Large intestine (tissue), 3 donors: Measurements from ENCODE around the gene CEMIP2. TPM values are rescaled to one million over a fixed set of nuclear protein-coding genes. Genes with fewer than 3 reads are reported as not detected.

ENCODE experiments used
- DNase-seq, 2 donors: peaks; one replicate each; pipeline versions ENCODE4 v3.0.0 to v3.0.0-alpha.2; 2013
- H3K27ac ChIP-seq: one replicate; pipeline ENCODE4 v1.5.1; 2013; ENCODE audit warnings: low read length
- H3K27me3 ChIP-seq: 2 replicates; pipeline ENCODE4 v1.6.1; 2013; ENCODE audit warnings: low read length; ENCODE audit not compliant: control insufficient read depth, insufficient read depth
- H3K36me3 ChIP-seq: 2 replicates; pipeline ENCODE4 v1.6.1; 2013; ENCODE audit warnings: low read length; ENCODE audit not compliant: control insufficient read depth, insufficient read depth
- H3K4me1 ChIP-seq: one replicate; pipeline ENCODE4 v1.6.1; 2013; ENCODE audit warnings: low read length; ENCODE audit not compliant: control insufficient read depth, insufficient read depth
- H3K4me3 ChIP-seq: one replicate; pipeline ENCODE4 v1.5.1; 2013; ENCODE audit warnings: low read length
- H3K9me3 ChIP-seq: one replicate; pipeline ENCODE4 v1.6.1; 2013; ENCODE audit warnings: mild to moderate bottlenecking, low read depth, low read length, moderate library complexity; ENCODE audit not compliant: control insufficient read depth
- WGBS: methylation state at CpG from one replicate; pipeline ENCODE4 v1.1.5; 2013; ENCODE audit warnings: low lambda C conversion rate; ENCODE audit not compliant: insufficient coverage; 5-methylcytosine and 5-hydroxymethylcytosine counted together
- polyA plus RNA-seq: library from polyadenylated mRNA; unstranded; fragments of 120-200 nt; gene quantifications from one replicate; pipeline ENCODE4 v1.2.1, GENCODE V29; 2013

CEMIP2 gene
- polyA plus RNA-seq, 1 donor, result 41.9 TPM

DNA sequence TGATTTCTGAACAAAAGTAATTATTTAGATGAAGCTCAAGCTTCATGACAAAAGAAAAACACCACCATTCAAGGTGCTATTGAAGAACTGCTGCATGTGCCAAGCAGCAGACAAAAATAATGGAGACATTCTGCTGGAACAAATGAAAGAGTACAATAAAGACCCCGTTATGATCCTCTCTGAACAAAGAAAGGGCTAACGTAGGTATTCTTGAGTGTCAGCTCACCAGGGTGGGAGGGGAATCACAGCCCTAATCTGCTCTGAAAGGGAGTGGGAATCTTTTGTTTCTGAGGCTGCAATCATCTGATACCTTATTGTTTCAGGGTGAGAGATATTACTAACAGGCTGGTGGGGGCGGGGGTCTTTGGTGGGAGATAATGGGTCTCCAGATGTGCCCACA is 15.4 kb downstream of the CEMIP2 start:
- no CpG with 5 or more reads among the region's 3 CpGs for WGBS
- H3K27me3 ChIP-seq, result no peaks in the 10 kb centered on the region
- no peak overlapping the region for H3K4me3 ChIP-seq
- H3K27ac ChIP-seq, result no peak overlapping the region
- H3K4me1 ChIP-seq, result peaks cover 9% of the 10 kb centered on the region
- no peaks in the 10 kb centered on the region for H3K9me3 ChIP-seq
- H3K36me3 ChIP-seq, result peaks cover 13% of the 10 kb centered on the region
- DNase-seq, result no peak

DNA sequence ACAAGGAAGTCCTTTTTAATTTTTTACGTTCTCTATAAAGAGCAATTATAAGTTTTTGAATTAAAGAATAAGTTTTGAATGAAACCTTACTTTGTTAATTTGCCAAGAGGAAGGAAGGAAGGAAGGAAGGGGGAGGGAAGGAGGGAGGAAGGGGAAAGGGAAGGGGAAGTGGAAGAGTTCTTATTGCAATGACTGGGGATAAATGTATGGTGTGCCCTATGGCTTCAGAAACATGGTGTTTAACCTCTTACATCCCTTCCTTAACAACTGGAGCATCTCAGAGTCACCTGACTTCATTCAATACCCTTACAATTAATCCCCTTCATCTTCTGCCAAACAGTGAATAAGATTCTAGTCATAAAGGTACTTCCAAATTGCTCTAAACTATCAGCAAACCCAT is 16.0 kb downstream of the CEMIP2 start:
- Histone ChIP-seq H3K27ac (no peak overlapping the region), H3K27me3 (no peaks in the 10 kb centered on the region), H3K9me3 (no peaks in the 10 kb centered on the region), H3K4me3 (no peak overlapping the region), H3K36me3 (peaks cover 14% of the 10 kb centered on the region), H3K4me1 (peaks cover 8% of the 10 kb centered on the region)
- DNase-seq, result no peak
- 86% methylated on average over 1 of the region's 1 CpG for WGBS

DNA sequence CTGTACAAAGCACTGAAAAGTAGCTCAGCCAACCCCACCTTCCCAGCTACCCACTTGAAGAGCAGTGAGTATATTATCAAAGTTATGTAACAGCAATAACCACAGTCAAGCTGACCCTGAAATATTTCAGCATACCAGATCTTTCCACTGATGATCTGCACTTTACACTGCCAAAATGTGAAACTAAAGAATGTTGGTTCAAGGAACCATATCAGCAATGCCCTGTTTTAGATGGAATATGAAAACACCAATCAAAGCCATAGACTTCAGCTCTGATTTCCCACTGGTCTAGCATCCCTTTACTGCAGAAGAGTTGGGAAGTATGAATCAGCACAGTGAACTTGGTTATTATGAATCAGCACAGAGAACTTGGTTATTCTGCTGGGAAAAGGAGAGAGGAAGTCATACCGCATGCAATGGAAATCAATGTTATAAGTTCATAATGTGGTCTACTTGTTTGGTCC is 20.0 kb downstream of the CEMIP2 start:
- peaks cover 2% of the 10 kb centered on the region for H3K4me1 ChIP-seq
- peaks cover 37% of the 10 kb centered on the region for H3K36me3 ChIP-seq

DNA sequence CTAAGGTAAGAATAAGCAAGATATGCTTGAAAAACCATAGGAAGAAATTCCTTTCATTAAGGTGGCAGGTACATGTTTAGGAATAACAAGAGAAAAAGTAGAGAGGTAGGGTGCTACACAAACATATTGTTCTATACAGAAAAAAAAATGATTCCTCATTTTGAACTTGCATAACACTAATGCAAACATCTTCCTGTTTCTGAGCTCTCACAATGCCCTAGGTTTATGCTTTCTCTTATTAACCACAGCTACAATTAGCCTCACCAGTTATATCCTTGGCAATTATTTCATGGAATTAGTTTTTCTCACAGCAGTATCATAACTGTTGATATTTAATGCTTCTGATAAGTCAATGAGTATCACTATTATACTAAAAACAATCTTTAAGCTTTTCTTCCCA is 20.7 kb downstream of the CEMIP2 start:
- Histone ChIP-seq H3K36me3 (peaks cover 37% of the 10 kb centered on the region), H3K9me3 (no peaks in the 10 kb centered on the region), H3K27ac (no peak overlapping the region), H3K4me1 (peaks cover 2% of the 10 kb centered on the region), H3K4me3 (no peak overlapping the region), H3K27me3 (no peaks in the 10 kb centered on the region)
- no peak for DNase-seq

More for the DNA sequence above, 20.0 kb downstream of the CEMIP2 start:
- H3K27ac ChIP-seq, result no peak overlapping the region
- DNase-seq, result no peak
- no peak overlapping the region for H3K4me3 ChIP-seq
- no peaks in the 10 kb centered on the region for H3K27me3 ChIP-seq
- no peaks in the 10 kb centered on the region for H3K9me3 ChIP-seq
- no CpG with 5 or more reads among the region's 1 CpG for WGBS

DNA sequence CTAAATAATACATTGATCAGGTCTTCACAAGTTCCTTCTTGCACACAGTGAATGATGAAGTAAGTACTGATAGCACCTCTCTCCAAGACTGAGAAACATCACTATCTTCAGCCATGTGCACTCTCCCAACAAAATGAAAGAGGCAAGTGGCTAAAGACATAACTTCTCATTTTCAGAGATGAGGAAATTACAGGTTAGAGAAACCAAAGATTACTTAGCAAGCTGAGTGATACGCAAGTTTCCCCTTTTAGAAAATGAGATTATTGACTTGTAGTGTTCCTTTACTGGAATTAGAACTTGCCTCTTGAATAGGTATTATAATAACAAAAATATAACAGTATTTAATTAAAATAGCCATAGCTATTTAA is 21.6 kb downstream of the CEMIP2 start:
- Histone ChIP-seq H3K27ac (no peak overlapping the region), H3K9me3 (no peaks in the 10 kb centered on the region), H3K4me3 (no peak overlapping the region), H3K4me1 (peaks cover 6% of the 10 kb centered on the region), H3K36me3 (peaks cover 37% of the 10 kb centered on the region), H3K27me3 (no peaks in the 10 kb centered on the region)
- 100% methylated on average over 1 of the region's 1 CpG for WGBS
- no peak for DNase-seq

DNA sequence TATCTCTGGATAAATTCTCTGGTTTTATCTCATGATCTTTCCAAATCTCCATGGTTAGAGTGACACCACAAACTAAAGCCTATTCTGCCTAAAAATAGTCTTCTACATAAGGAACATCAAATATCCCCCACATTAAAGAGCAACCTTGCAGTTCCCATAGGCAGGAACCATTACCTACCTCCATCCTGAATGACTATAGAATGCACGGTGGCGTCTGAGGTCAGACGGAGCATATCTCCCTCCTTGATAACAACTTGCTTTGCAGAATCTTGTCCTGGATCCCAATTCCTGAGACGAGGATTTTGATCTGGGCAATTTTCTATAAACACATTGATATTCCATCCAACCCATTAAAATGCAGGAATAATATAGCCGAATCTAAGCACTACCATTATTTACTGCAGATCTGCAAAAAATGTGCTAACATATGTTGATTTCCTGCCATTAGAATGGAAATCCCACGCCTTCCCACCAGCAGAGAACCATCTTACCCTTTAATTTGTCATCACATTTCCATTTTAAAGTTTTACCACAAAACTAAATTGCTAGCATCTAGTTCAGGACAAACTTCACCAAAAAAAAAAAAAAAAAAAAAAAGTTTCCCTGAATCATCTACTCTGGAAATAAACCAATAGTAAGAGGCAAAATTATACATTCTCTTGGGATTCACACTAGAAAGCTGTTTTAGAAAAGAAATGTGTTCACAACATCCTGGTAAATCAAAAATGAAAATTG is 22.1 kb downstream of the CEMIP2 start:
- 100% methylated on average over 3 of the region's 6 CpGs for WGBS
- Histone ChIP-seq H3K36me3 (peaks cover 37% of the 10 kb centered on the region), H3K4me1 (peaks cover 9% of the 10 kb centered on the region), H3K27me3 (no peaks in the 10 kb centered on the region), H3K9me3 (no peaks in the 10 kb centered on the region), H3K27ac (no peak overlapping the region), H3K4me3 (no peak overlapping the region)
- DNase-seq, result no peak

DNA sequence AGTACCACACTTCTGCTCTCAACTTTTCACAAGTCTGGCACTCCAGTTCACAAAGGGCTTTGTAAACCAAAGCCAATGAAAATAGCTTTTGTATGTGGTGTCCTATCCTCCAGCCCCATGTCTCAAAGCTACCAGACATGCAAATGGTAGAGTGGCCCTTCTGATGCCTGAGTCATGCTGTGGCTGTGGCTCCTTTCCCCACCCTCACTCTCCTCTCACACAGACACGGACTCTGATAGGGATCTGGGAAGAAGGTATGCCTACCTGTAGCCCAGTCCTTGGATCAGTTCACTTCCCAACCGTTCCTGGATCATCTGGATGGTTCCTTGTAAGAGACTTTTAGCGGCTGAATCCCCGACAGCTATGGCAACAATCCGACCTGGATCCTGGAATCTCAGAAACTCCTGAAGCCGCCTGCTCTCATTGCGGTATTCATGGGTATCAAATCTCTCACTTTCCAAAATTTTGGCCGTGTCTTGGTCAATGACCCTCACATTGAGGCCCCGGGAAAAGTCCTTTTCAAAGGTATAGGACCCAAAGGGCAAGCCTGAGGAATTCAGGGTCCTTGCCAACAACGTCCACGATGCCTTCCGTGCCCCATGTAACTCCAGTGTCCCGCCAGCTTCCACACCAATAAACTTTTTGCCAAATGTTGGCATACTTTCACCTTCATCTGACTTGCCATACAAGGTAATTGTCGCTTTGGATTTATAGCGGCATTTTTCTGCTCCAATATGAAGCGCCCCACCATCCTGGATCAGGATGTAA is 23.4 kb downstream of the CEMIP2 start:
- H3K4me1 ChIP-seq, result peaks cover 13% of the 10 kb centered on the region
- no peaks in the 10 kb centered on the region for H3K27me3 ChIP-seq
- DNase-seq, result no peak
- no peak overlapping the region for H3K4me3 ChIP-seq
- H3K27ac ChIP-seq, result no peak overlapping the region
- peaks cover 34% of the 10 kb centered on the region for H3K36me3 ChIP-seq
- WGBS, result 95% methylated on average over 3 of the region's 16 CpGs
- H3K9me3 ChIP-seq, result no peaks in the 10 kb centered on the region

DNA sequence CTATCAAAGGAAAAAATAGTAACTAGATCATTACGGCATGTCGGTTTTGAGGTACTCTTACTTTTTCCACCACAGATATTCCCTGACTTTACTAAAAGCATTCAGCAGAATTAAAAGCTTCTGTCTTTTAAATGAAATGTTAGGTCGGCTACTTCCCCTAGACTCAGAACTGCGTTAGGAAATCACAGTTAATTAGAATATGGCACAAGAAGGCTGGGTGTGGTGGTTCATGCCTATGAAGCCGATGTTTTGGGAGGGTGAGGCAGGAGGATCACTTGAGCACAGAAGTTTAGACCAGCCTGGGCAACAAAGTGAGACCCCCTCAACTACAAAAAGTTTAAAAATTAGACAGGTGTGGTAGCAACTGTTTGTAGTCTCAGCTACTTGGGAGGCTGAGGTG is 24.4 kb downstream of the CEMIP2 start:
- DNase-seq, result no peak
- H3K4me3 ChIP-seq, result no peak overlapping the region
- no peak overlapping the region for H3K27ac ChIP-seq
- no CpG with 5 or more reads among the region's 5 CpGs for WGBS
- no peaks in the 10 kb centered on the region for H3K9me3 ChIP-seq
- H3K27me3 ChIP-seq, result no peaks in the 10 kb centered on the region
- H3K36me3 ChIP-seq, result peaks cover 33% of the 10 kb centered on the region
- peaks cover 19% of the 10 kb centered on the region for H3K4me1 ChIP-seq

DNA sequence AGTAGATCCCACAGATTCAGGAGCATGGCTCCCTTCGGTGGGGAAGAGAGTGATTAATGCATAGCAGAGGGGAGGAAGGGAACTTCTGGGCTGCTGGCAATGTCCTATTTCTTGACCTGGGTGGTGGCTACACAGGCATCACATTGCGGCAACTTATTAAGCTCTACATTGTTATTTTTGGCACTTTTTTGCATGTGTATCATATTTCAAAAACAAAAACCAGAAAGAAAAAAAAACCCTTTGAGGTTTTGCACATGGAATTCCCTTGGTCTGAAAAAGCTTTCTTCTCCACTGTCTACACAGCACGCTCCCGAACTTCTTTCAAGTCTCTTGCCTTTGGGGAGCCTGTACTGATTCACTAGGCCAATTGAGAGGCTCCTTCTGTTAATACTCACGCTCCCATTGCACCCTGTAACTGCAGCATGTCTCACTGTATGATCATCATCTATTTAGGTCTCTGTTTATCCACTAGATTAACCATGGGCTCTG is 25.1 kb downstream of the CEMIP2 start:
- no peak overlapping the region for H3K27ac ChIP-seq
- no peak for DNase-seq
- WGBS, result no CpG with 5 or more reads among the region's 5 CpGs
- H3K9me3 ChIP-seq, result no peaks in the 10 kb centered on the region
- no peaks in the 10 kb centered on the region for H3K27me3 ChIP-seq
- peaks cover 19% of the 10 kb centered on the region for H3K4me1 ChIP-seq
- H3K36me3 ChIP-seq, result peaks cover 31% of the 10 kb centered on the region
- H3K4me3 ChIP-seq, result no peak overlapping the region

DNA sequence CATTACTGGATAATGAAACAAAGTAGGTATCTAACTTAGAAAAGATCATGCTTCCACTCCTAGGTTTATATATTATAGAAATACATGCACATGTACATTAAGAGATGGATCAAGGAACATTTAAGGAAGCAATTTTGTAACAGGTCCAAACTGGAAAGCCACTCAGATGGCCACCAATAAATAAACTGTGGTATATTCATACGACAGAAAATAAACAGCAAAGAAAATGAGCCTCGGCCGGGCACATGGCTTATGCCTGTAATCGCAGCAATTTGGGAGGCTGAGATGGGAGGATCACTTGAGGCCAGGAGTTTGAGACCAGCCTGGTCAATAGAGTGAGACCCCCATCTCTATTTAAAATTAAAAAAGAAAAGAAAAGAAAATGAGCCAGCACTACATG is 25.6 kb downstream of the CEMIP2 start:
- WGBS, result no CpG with 5 or more reads among the region's 4 CpGs
- peak overlapping the region; percentile 55 for H3K27ac ChIP-seq
- H3K4me1 ChIP-seq, result peaks cover 19% of the 10 kb centered on the region
- H3K4me3 ChIP-seq, result no peak overlapping the region
- H3K9me3 ChIP-seq, result no peaks in the 10 kb centered on the region
- H3K27me3 ChIP-seq, result no peaks in the 10 kb centered on the region
- no peak for DNase-seq
- peaks cover 30% of the 10 kb centered on the region for H3K36me3 ChIP-seq
